ENCODE measurements around the gene LRRC71.

Gene LRRC71

GRCh38 chr1:156920233-156921052, at the start of gene LRRC71:
Gene LRRC71 (plus strand): TSS chr1:156920632. CDS start chr1:156920804, 172 bp downstream.
- no peak for DNase-seq

GRCh38 chr1:156873659-156874058, 46.8 kb upstream of the LRRC71 start:
- no peak for DNase-seq

- no peak for DNase-seq
These were observed 46.3 kb upstream of the LRRC71 start for GRCh38 chr1:156874142-156874541.

GRCh38 chr1:156874572-156875340, 45.7 kb upstream of the LRRC71 start:
- DNase-seq, result no peak

- DNase-seq, result no peak
These were observed 45.2 kb upstream of the LRRC71 start for GRCh38 chr1:156875341-156875615.

- no peak for DNase-seq
These were observed 44.2 kb upstream of the LRRC71 start for GRCh38 chr1:156876281-156876680.

- peak; percentile 28 for DNase-seq
These were observed 42.8 kb upstream of the LRRC71 start for GRCh38 chr1:156877433-156878170.

- DNase-seq, result no peak
These were observed 40.6 kb upstream of the LRRC71 start for GRCh38 chr1:156879876-156880275.

GRCh38 chr1:156880473-156880872, 40.0 kb upstream of the LRRC71 start:
- DNase-seq, result peak; percentile 37

GRCh38 chr1:156881101-156881500, 39.3 kb upstream of the LRRC71 start:
- DNase-seq, result no peak

- no peak for DNase-seq
These were observed 38.8 kb upstream of the LRRC71 start for GRCh38 chr1:156881663-156882062.

- no peak for DNase-seq
These were observed 37.9 kb upstream of the LRRC71 start for GRCh38 chr1:156882543-156882942.

- no peak for DNase-seq
These were observed 36.5 kb upstream of the LRRC71 start for GRCh38 chr1:156883919-156884318.

GRCh38 chr1:156884560-156885184, 35.8 kb upstream of the LRRC71 start:
- DNase-seq, result no peak

GRCh38 chr1:156885314-156885713, 35.1 kb upstream of the LRRC71 start:
- no peak for DNase-seq

GRCh38 chr1:156885880-156886355, 34.5 kb upstream of the LRRC71 start:
- DNase-seq, result no peak

- DNase-seq, result no peak
These were observed 33.7 kb upstream of the LRRC71 start for GRCh38 chr1:156886583-156887281.

GRCh38 chr1:156887317-156887716, 33.1 kb upstream of the LRRC71 start:
- no peak for DNase-seq

- DNase-seq, result no peak
These were observed 32.7 kb upstream of the LRRC71 start for GRCh38 chr1:156887734-156888133.

GRCh38 chr1:156889802-156890580, 30.4 kb upstream of the LRRC71 start:
- DNase-seq, result peak; percentile 75
